ENCODE data around the gene TTI1. TPM values are rescaled to one million over a fixed set of nuclear protein-coding genes. Genes with fewer than 3 reads are reported as not detected.

Gene TTI1
- total RNA-seq, 4 donors from 2014 or later: 14.8 to 25.4 (median 20.3) TPM

GRCh38 chr20:37943501-37944455, 89.5 kb downstream of the TTI1 start:
- Histone ChIP-seq H3K4me3 (no peak overlapping the region), H3K36me3 (no peaks in the 10 kb centered on the region), H3K27me3 (peaks cover 0 to 3% (median 0%) of the 10 kb centered on the region in 3 donors), H3K4me1 (no peaks in the 10 kb centered on the region), H3K27ac (no peak overlapping the region), H3K9me3 (no peaks in the 10 kb centered on the region)
- no peak for ATAC-seq
- intact Hi-C loops (cut with DNase I; ENCODE audit: low total_unique reads): no loop called here
- TF ChIP-seq POLR2A (IDR thresholded peaks at IDR 0.05) (no peak), CTCF (IDR thresholded peaks at IDR 0.05 in 4 of 5, conservative IDR thresholded peaks at IDR 0.05 in 1 of 5) (no peak)
- in situ Hi-C loops (cut with MboI; ENCODE audit: low sequenced_read_pairs in 4 of 4): no loop called here
- no peak for DNase-seq

- Histone ChIP-seq H3K4me1 (no peaks in the 10 kb centered on the region), H3K36me3 (no peaks in the 10 kb centered on the region), H3K4me3 (no peak overlapping the region), H3K27me3 (peaks cover 0 to 3% (median 0%) of the 10 kb centered on the region in 3 donors), H3K9me3 (no peaks in the 10 kb centered on the region), H3K27ac (no peak overlapping the region)
- ATAC-seq: no peak
- in situ Hi-C loops (cut with MboI; ENCODE audit: low sequenced_read_pairs in 4 of 4): no loop called here
- TF ChIP-seq CTCF (IDR thresholded peaks at IDR 0.05 in 4 of 5, conservative IDR thresholded peaks at IDR 0.05 in 1 of 5): no peak
- no peak for TF ChIP-seq POLR2A (IDR thresholded peaks at IDR 0.05)
- intact Hi-C loops (cut with DNase I; ENCODE audit: low total_unique reads): no loop called here
- DNase-seq: no peak
These were observed 90.2 kb downstream of the TTI1 start for GRCh38 chr20:37943033-37943432.

GRCh38 chr20:37941992-37942391, 91.3 kb downstream of the TTI1 start:
- H3K36me3 ChIP-seq: no peaks in the 10 kb centered on the region
- no peaks in the 10 kb centered on the region for H3K4me1 ChIP-seq
- in situ Hi-C loops (cut with MboI; ENCODE audit: low sequenced_read_pairs in 4 of 4): no loop called here
- no peaks in the 10 kb centered on the region for H3K9me3 ChIP-seq
- no peak overlapping the region for H3K4me3 ChIP-seq
- DNase-seq: no peak
- intact Hi-C loops (cut with DNase I; ENCODE audit: low total_unique reads): no loop called here
- ATAC-seq: no peak
- peaks cover 0 to 3% (median 0%) of the 10 kb centered on the region in 3 donors for H3K27me3 ChIP-seq
- H3K27ac ChIP-seq: no peak overlapping the region
- TF ChIP-seq POLR2A (IDR thresholded peaks at IDR 0.05): no peak
- TF ChIP-seq CTCF (IDR thresholded peaks at IDR 0.05 in 4 of 5, conservative IDR thresholded peaks at IDR 0.05 in 1 of 5): no peak

- Histone ChIP-seq H3K27ac (no peak overlapping the region), H3K36me3 (no peaks in the 10 kb centered on the region), H3K9me3 (no peaks in the 10 kb centered on the region), H3K4me3 (no peak overlapping the region), H3K27me3 (peaks cover 0 to 3% (median 0%) of the 10 kb centered on the region in 3 donors), H3K4me1 (no peaks in the 10 kb centered on the region)
- ATAC-seq: no peak
- intact Hi-C loops (cut with DNase I; ENCODE audit: low total_unique reads): no loop called here
- no peak for DNase-seq
- no peak for TF ChIP-seq POLR2A (IDR thresholded peaks at IDR 0.05)
- no peak for TF ChIP-seq CTCF (IDR thresholded peaks at IDR 0.05 in 4 of 5, conservative IDR thresholded peaks at IDR 0.05 in 1 of 5)
- in situ Hi-C loops (cut with MboI; ENCODE audit: low sequenced_read_pairs in 4 of 4): no loop called here
These were observed 91.9 kb downstream of the TTI1 start for GRCh38 chr20:37941332-37941731.
